ENCODE data around the gene CUX1.

The CUX1 gene

GRCh38 chr7:102099474-102099873, 282.0 kb downstream of the CUX1 start:
- TF ChIP-seq CEBPB (IDR thresholded peaks at IDR 0.05): no peak
- TF ChIP-seq RAD21 (IDR thresholded peaks at IDR 0.05; ENCODE audit: low read depth): no peak
- TF ChIP-seq CREB1 (IDR thresholded peaks at IDR 0.05; ENCODE audit: low read depth): no peak
- TF ChIP-seq EP300 (IDR thresholded peaks at IDR 0.05; ENCODE audit: borderline replicate concordance): no peak
- no peak for TF ChIP-seq REST (IDR thresholded peaks at IDR 0.05; ENCODE audit: low read depth)
- TF ChIP-seq USF1 (IDR thresholded peaks at IDR 0.05): no peak
- no peak for TF ChIP-seq YY1 (IDR thresholded peaks at IDR 0.05; ENCODE audit: low read depth)

GRCh38 chr7:102101111-102101551, 283.7 kb downstream of the CUX1 start:
- TF ChIP-seq, protein P1, sequence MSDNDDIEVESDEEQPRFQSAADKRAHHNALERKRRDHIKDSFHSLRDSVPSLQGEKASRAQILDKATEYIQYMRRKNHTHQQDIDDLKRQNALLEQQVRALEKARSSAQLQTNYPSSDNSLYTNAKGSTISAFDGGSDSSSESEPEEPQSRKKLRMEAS (IDR thresholded peaks at IDR 0.05): no peak
- TF ChIP-seq YY1 (IDR thresholded peaks at IDR 0.05; ENCODE audit: low read depth) (no peak), REST (IDR thresholded peaks at IDR 0.05; ENCODE audit: low read depth) (no peak), TCF12 (IDR thresholded peaks at IDR 0.05; ENCODE audit: low read depth) (no peak), CREB1 (IDR thresholded peaks at IDR 0.05; ENCODE audit: low read depth) (no peak), ZBTB7A (IDR thresholded peaks at IDR 0.05; ENCODE audit: low read depth) (no peak), RAD21 (IDR thresholded peaks at IDR 0.05; ENCODE audit: low read depth) (no peak), NFIC (IDR thresholded peaks at IDR 0.05) (no peak)

- TF ChIP-seq USF1 (IDR thresholded peaks at IDR 0.05) (no peak), YY1 (IDR thresholded peaks at IDR 0.05; ENCODE audit: low read depth) (no peak), TEAD4 (IDR thresholded peaks at IDR 0.05) (no peak), FOXM1 (IDR thresholded peaks at IDR 0.05; ENCODE audit: borderline replicate concordance, low read depth) (no peak), EP300 (IDR thresholded peaks at IDR 0.05; ENCODE audit: borderline replicate concordance) (no peak), TAF1 (IDR thresholded peaks at IDR 0.05; ENCODE audit: low read depth) (no peak)
- TF ChIP-seq, protein P1 (IDR thresholded peaks at IDR 0.05): no peak
Measured at GRCh38 chr7:102101926-102102325, 284.5 kb downstream of the CUX1 start.

DNA sequence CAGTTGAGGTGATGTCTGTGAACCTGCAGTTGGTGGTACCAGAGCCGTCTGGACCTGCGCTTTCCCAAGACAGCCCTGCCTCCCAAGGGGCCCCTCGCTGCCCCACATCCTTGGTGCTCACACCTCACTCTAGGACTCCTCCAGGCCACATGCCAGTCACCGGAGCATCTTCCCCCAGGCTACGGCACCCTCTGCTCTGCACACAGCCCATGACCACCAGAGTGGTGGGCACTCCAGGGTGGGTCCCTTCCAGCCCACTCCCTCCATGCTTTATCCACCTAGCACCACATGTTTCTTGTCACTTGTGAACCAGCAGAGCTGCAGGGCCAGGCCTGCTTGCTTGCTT, 285.6 kb downstream of the CUX1 start:
- no peak for TF ChIP-seq ZBTB7A (IDR thresholded peaks at IDR 0.05; ENCODE audit: low read depth)
- no peak for TF ChIP-seq TEAD4 (IDR thresholded peaks at IDR 0.05)
- no peak for TF ChIP-seq TCF12 (IDR thresholded peaks at IDR 0.05; ENCODE audit: low read depth)
- no peak for TF ChIP-seq RAD21 (IDR thresholded peaks at IDR 0.05; ENCODE audit: low read depth)

DNA sequence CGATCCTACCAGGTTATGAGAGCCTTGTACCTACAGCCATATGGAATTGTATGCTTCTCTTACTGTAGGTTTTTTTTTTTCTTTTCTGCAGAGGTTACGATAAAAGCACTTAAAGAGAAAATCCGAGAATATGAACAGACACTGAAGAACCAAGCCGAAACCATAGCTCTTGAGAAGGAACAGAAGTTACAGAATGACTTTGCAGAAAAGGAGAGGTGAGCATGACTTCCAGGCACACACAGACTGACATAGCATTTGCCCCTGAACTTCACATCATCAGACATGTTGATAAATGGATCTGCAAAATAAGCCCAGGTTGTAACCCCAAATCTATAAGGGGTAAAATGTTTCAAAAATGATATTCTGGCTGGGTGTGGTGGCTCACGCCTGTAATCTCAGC, 286.8 kb downstream of the CUX1 start:
- TF ChIP-seq USF1 (IDR thresholded peaks at IDR 0.05) (no peak), CREB1 (IDR thresholded peaks at IDR 0.05; ENCODE audit: low read depth) (no peak), FOXM1 (IDR thresholded peaks at IDR 0.05; ENCODE audit: borderline replicate concordance, low read depth) (no peak), TEAD4 (IDR thresholded peaks at IDR 0.05) (no peak), CEBPB (IDR thresholded peaks at IDR 0.05) (no peak), YY1 (IDR thresholded peaks at IDR 0.05; ENCODE audit: low read depth) (no peak)
- TF ChIP-seq, protein P1 (IDR thresholded peaks at IDR 0.05): no peak

DNA sequence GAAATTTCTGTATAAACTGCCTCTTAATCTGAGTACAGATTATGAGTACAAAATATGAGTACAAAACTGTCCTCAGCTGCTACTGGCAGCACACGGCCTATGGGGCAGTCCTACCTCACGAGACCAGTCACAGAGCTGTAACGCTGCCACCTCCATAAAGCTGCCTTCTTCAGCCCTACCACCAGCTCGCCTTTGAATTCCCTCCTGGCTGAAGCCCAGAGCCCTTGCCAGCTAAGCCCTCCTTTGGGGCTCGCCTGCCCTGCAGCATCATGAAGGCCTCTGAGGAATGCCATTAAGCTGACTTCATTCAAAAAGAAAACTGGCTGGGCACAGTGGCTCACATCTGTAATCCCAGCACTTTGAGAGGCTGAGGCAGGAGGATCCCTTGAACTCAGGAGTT, 289.2 kb downstream of the CUX1 start:
- TF ChIP-seq RAD21 (IDR thresholded peaks at IDR 0.05; ENCODE audit: low read depth) (no peak), YY1 (IDR thresholded peaks at IDR 0.05; ENCODE audit: low read depth) (no peak), CREB1 (IDR thresholded peaks at IDR 0.05; ENCODE audit: low read depth) (no peak), TAF1 (IDR thresholded peaks at IDR 0.05; ENCODE audit: low read depth) (no peak), CEBPB (IDR thresholded peaks at IDR 0.05) (no peak), TEAD4 (IDR thresholded peaks at IDR 0.05) (no peak), TCF12 (IDR thresholded peaks at IDR 0.05; ENCODE audit: low read depth) (no peak), EP300 (IDR thresholded peaks at IDR 0.05; ENCODE audit: borderline replicate concordance) (no peak), FOXM1 (IDR thresholded peaks at IDR 0.05; ENCODE audit: borderline replicate concordance, low read depth) (no peak), USF1 (IDR thresholded peaks at IDR 0.05) (no peak), REST (IDR thresholded peaks at IDR 0.05; ENCODE audit: low read depth) (no peak), ZBTB7A (IDR thresholded peaks at IDR 0.05; ENCODE audit: low read depth) (no peak)
